Uterus (tissue), 2 donors: ENCODE data around the gene WDR27.

Experiments
- CTCF ChIP-seq, 4 experiments: fragments of 200-600 bp in 2 of 4; fragments of 450-650 bp in 2 of 4; sonication (generic) in 2 of 4; IDR thresholded peaks; one replicate each; pipeline ENCODE4 v1.5.1; 2016 to 2019; ENCODE audit warnings: antibody characterized with exemption in 4 of 4, mild to moderate bottlenecking in 2 of 4, moderate library complexity in 1 of 4
- POLR2A ChIP-seq, 2 donors: fragments of 450-650 bp; IDR thresholded peaks; one replicate each; pipeline ENCODE4 v1.6.1; 2016; ENCODE audit warnings: antibody characterized with exemption in 2 of 2, mild to moderate bottlenecking in 1 of 2, moderate library complexity in 1 of 2

- TF ChIP-seq POLR2A (IDR thresholded peaks at IDR 0.05) = no peak
- TF ChIP-seq CTCF (IDR thresholded peaks at IDR 0.05) = no peak
Measured at GRCh38 chr6:169621311-169621710, 80.5 kb downstream of the WDR27 start.
